Stomach (tissue), 9 donors: ENCODE data around the gene KHNYN. TPM values are rescaled to one million over a fixed set of nuclear protein-coding genes. Genes with fewer than 3 reads are reported as not detected.

Experiments used
- DNase-seq, 2 donors: peaks; one replicate each; pipeline versions ENCODE4 v3.0.0 to v3.0.0-alpha.2; 2013 to 2019
- H3K27ac ChIP-seq, 5 donors: fragments of 200-600 bp in 4 of 5; sonication (generic) in 4 of 5; one replicate each; pipeline ENCODE4 v1.5.1; 2013 to 2019; ENCODE audit warnings: mild to moderate bottlenecking in 1 of 5, moderate library complexity in 1 of 5
- H3K27me3 ChIP-seq, 3 donors: fragments of 200-600 bp; sonication (generic); one replicate each; pipeline ENCODE4 v1.5.1; 2017 to 2019; ENCODE audit warnings: mixed run types in 1 of 3
- H3K36me3 ChIP-seq, 4 donors: fragments of 200-600 bp; sonication (generic); 1 replicate in 3 of 4; 2 replicates in 1 of 4; pipeline ENCODE4 v1.5.1; 2016 to 2019
- H3K4me1 ChIP-seq, 4 donors: fragments of 200-600 bp; sonication (generic); one replicate each; pipeline ENCODE4 v1.5.1; 2016 to 2019
- H3K4me3 ChIP-seq, 4 donors: fragments of 200-600 bp; sonication (generic) in 3 of 4; one replicate each; pipeline ENCODE4 v1.5.1; 2016 to 2019; ENCODE audit warnings: mild to moderate bottlenecking in 1 of 4
- H3K9me3 ChIP-seq, 4 donors: fragments of 200-600 bp; sonication (generic); one replicate each; pipeline ENCODE4 v1.5.1; 2016 to 2019
- EP300 ChIP-seq: sonication (generic); formaldehyde crosslinking; IDR thresholded peaks from one replicate; pipeline ENCODE4 v1.6.1; 2017; ENCODE audit warnings: antibody characterized with exemption
- POLR2A ChIP-seq, 4 donors: fragments of 450-650 bp; IDR thresholded peaks; one replicate each; pipeline ENCODE4 v1.6.1; 2016; ENCODE audit warnings: antibody characterized with exemption in 4 of 4, control low read depth in 2 of 4, mild to moderate bottlenecking in 1 of 4, moderate library complexity in 1 of 4
- POLR2AphosphoS5 ChIP-seq, 3 donors: sonication (generic); formaldehyde crosslinking; IDR thresholded peaks; one replicate each; pipeline ENCODE4 v1.6.1; 2016; ENCODE audit warnings: antibody characterized with exemption in 3 of 3
- WGBS, 5 donors: extraction: QIAGEN DNeasy Blood & Tissue Kit in 3 of 5; methylation state at CpG; one replicate each; pipeline versions ENCODE4 v1.1.5 to v1.1.7; 2013 to 2018; 5-methylcytosine and 5-hydroxymethylcytosine counted together
- intact Hi-C: fragments of 100-400 bp; cut with DNase I; formaldehyde crosslinking; loops from one replicate; pipeline ENCODE4 v1.15.1; 2023; ENCODE audit warnings: low total_unique reads
- polyA plus RNA-seq, 3 donors: library from polyadenylated mRNA; stranded (reverse); fragments of 200-250 nt; gene quantifications; one replicate each; pipeline ENCODE4 v1.2.3, GENCODE V29; 2013
- total RNA-seq, 5 donors: library from RNA; depleted of rRNA; stranded (reverse); fragments of >200 nt; gene quantifications; one replicate each; pipeline versions ENCODE4 v1.1.0 to v1.2.3, GENCODE V29; 2014 to 2016
- TF ChIP-seq, protein P1 (sequence below), 7 experiments: fragments of 450-650 bp in 4 of 7; fragments of 200-600 bp in 3 of 7; sonication (generic) in 3 of 7; IDR thresholded peaks; one replicate each; pipeline ENCODE4 v1.5.1; 2016 to 2019; ENCODE audit warnings: antibody characterized with exemption in 7 of 7, control low read depth in 2 of 7, mild to moderate bottlenecking in 1 of 7
- donor health status: healthy with polysubstance abuse.
- donor health status: Bipolar disorder and iron deficiency.
- donor health status: healthy.

Gene KHNYN
- total and polyA plus RNA-seq, 8 donors = 13.9 to 348 (median 65.5) TPM

- 71 to 85% (median 83%) methylated on average over 13 to 16 of the region's 16 CpGs for WGBS, 5 donors
- intact Hi-C loops = loop anchor here (5.0 kb wide), 1 partner anchor 50 kb away; the partner anchor contains the start of gene NFATC4
Observed at GRCh38 chr14:24416932-24417619, 12.7 kb upstream of the KHNYN start.

DNA sequence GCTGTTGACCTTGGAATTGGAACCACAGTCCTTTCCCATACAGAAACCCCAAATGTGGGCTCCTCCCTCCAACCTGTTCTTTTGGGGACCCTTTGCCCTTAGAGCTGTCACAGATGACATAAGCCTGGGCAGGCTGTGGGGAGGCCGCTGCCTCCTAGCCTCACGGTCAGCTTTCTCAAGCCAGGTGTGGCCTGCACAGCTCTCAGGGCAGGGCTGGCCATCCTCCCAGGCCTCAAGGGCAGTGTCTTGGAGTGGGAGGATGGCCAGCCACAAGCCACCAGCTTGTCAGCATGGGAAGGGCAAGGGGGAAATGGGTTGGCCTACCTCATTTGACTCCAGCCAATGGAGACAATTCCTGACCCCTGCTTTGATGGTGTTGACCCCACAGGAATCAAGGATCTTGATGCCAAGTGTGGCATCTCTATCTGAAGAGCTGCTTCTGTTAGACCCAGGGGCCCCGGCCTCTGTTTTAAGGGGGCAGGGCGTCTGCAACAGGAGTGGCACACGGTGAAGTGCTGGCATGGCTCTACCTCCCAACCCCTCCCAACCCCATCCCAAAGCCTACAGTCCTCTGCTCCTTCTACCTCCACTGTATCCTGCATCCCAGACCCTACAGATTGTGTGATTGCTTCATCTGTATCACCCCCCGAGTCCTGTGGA is 11.8 kb upstream of the KHNYN start:
- Histone ChIP-seq H3K27me3 (no peaks in the 10 kb centered on the region), H3K4me3 (no peak overlapping the region), H3K4me1 (peaks cover 6 to 26% (median 16%) of the 10 kb centered on the region in 4 donors), H3K36me3 (peaks cover 0 to 35% (median 29%) of the 10 kb centered on the region in 4 donors), H3K9me3 (no peaks in the 10 kb centered on the region), H3K27ac (peak overlapping the region in 4 of 5 donors; percentile 26 to 74 (median 50))
- peak in 1 of 2 donors; percentile 25 for DNase-seq
- 69 to 84% (median 75%) methylated on average over 4 to 6 of the region's 6 CpGs for WGBS, 5 donors
- no peak for TF ChIP-seq EP300
- TF ChIP-seq POLR2AphosphoS5 (IDR thresholded peaks at IDR 0.05) = no peak
- no peak for TF ChIP-seq POLR2A (IDR thresholded peaks at IDR 0.05)
- TF ChIP-seq, protein P1, sequence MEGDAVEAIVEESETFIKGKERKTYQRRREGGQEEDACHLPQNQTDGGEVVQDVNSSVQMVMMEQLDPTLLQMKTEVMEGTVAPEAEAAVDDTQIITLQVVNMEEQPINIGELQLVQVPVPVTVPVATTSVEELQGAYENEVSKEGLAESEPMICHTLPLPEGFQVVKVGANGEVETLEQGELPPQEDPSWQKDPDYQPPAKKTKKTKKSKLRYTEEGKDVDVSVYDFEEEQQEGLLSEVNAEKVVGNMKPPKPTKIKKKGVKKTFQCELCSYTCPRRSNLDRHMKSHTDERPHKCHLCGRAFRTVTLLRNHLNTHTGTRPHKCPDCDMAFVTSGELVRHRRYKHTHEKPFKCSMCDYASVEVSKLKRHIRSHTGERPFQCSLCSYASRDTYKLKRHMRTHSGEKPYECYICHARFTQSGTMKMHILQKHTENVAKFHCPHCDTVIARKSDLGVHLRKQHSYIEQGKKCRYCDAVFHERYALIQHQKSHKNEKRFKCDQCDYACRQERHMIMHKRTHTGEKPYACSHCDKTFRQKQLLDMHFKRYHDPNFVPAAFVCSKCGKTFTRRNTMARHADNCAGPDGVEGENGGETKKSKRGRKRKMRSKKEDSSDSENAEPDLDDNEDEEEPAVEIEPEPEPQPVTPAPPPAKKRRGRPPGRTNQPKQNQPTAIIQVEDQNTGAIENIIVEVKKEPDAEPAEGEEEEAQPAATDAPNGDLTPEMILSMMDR (IDR thresholded peaks at IDR 0.05) = no peak
- intact Hi-C loops = loop anchor here (5.0 kb wide), 1 partner anchor 51 kb away; the partner anchor contains the start of gene NFATC4

More at GRCh38 chr14:24416932-24417619, 12.7 kb upstream of the KHNYN start:
- Histone ChIP-seq H3K4me1 (peaks cover 0 to 21% (median 16%) of the 10 kb centered on the region in 4 donors), H3K27ac (no peak overlapping the region), H3K36me3 (peaks cover 0 to 42% (median 34%) of the 10 kb centered on the region in 4 donors), H3K27me3 (no peaks in the 10 kb centered on the region), H3K4me3 (no peak overlapping the region), H3K9me3 (no peaks in the 10 kb centered on the region)
- TF ChIP-seq POLR2AphosphoS5 (IDR thresholded peaks at IDR 0.05) (no peak), EP300 (no peak), POLR2A (IDR thresholded peaks at IDR 0.05) (no peak)
- TF ChIP-seq, protein P1 (IDR thresholded peaks at IDR 0.05) = no peak
- DNase-seq = no peak

GRCh38 chr14:24418492-24418873 is 11.3 kb upstream of the KHNYN start:
- intact Hi-C loops = loop anchor here (5.0 kb wide), 1 partner anchor 51 kb away; the partner anchor contains the start of gene NFATC4
- TF ChIP-seq POLR2AphosphoS5 (IDR thresholded peaks at IDR 0.05) (peak in 2 of 3 donors; percentile 63 to 66), EP300 (no peak), POLR2A (IDR thresholded peaks at IDR 0.05) (no peak)
- TF ChIP-seq, protein P1 (IDR thresholded peaks at IDR 0.05) = no peak
- peak in 1 of 2 donors; percentile 89 for DNase-seq
- Histone ChIP-seq H3K4me1 (peaks cover 6 to 31% (median 18%) of the 10 kb centered on the region in 4 donors), H3K9me3 (no peaks in the 10 kb centered on the region), H3K4me3 (no peak overlapping the region), H3K27me3 (no peaks in the 10 kb centered on the region), H3K36me3 (peaks cover 0 to 30% (median 24%) of the 10 kb centered on the region in 4 donors), H3K27ac (peak overlapping the region in 4 of 5 donors; percentile 26 to 74 (median 50))
- WGBS, 5 donors = 24 to 39% (median 39%) methylated on average over 5 to 6 of the region's 6 CpGs

GRCh38 chr14:24422261-24422660 is 7.5 kb upstream of the KHNYN start:
- TF ChIP-seq EP300 (no peak), POLR2A (IDR thresholded peaks at IDR 0.05) (no peak), POLR2AphosphoS5 (IDR thresholded peaks at IDR 0.05) (no peak)
- TF ChIP-seq, protein P1 (IDR thresholded peaks at IDR 0.05) = no peak
- H3K27me3 ChIP-seq = no peaks in the 10 kb centered on the region
- WGBS, 5 donors = 72 to 78% (median 73%) methylated on average over 4 of the region's 4 CpGs
- no peak overlapping the region for H3K4me3 ChIP-seq
- DNase-seq = no peak
- no peaks in the 10 kb centered on the region for H3K36me3 ChIP-seq
- no peaks in the 10 kb centered on the region for H3K9me3 ChIP-seq
- intact Hi-C loops = no loop called here
- H3K27ac ChIP-seq = peak overlapping the region in 3 of 5 donors; percentile 20 to 67 (median 48)
- H3K4me1 ChIP-seq = peaks cover 22 to 66% (median 37%) of the 10 kb centered on the region in 4 donors
